IPS-NIHi7 (cell line): ENCODE results near the gene TXNL1.
"Not testable (repeated sequence)": the region's sequence is repeated elsewhere in the genome, so short reads cannot be mapped to it uniquely, and the experiment has no call there.

Source experiments
- DNase-seq: peaks from one replicate; pipeline ENCODE4 v3.0.0; 2012; ENCODE audit warnings: mixed read lengths; ENCODE audit errors: extremely low spot score

Gene TXNL1

DNA sequence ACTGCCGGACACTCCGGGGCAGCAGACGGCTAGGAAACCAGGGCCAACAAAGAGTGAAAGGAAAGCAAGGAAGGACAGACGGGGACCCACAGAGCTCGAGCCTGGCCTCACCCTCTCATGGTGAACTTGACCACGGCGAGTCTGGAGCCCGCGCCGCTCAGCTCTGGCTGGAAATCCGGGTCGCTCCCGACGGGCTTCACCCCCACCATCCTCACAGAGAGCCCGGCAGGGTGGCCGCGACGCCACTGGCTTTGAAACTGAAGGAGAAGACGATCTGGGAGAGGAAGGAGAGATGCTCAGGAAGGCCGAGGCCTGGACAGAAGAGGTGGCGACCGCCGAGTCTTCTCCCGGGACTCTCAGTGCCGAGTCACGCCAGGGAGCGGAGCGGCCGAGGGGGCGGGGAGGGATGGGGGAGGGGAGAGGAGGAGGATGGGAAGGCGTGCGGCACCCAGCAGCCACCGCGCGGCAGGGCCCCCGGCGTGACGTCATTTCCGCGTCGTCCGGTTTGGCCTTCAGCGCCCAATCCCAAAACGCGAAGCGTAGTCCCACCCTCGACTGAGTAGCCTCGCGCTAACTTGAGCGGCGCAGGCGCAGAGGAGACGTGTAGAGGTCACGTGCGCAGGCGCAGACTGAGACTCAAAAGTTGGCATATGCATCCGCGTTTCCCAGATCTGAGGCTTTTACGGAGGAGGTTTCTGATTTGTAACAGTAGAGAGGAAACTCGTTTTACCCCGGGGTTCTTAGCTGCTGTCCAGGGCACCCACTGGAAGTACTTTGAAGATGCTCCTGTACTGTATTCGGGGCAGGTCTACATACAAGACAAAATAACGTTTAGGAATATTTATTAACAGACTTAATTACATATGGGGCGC lies at the start of gene TXNL1:
Gene TXNL1, minus strand, starts transcription at position 361 of the 872 bp plus-strand sequence. Its CDS starts 152 bp downstream, at position 209.
- DNase-seq, result peak; percentile 98

- no peak for DNase-seq
Measured at GRCh38 chr18:56684277-56684676, 45.9 kb upstream of the TXNL1 start.

DNA sequence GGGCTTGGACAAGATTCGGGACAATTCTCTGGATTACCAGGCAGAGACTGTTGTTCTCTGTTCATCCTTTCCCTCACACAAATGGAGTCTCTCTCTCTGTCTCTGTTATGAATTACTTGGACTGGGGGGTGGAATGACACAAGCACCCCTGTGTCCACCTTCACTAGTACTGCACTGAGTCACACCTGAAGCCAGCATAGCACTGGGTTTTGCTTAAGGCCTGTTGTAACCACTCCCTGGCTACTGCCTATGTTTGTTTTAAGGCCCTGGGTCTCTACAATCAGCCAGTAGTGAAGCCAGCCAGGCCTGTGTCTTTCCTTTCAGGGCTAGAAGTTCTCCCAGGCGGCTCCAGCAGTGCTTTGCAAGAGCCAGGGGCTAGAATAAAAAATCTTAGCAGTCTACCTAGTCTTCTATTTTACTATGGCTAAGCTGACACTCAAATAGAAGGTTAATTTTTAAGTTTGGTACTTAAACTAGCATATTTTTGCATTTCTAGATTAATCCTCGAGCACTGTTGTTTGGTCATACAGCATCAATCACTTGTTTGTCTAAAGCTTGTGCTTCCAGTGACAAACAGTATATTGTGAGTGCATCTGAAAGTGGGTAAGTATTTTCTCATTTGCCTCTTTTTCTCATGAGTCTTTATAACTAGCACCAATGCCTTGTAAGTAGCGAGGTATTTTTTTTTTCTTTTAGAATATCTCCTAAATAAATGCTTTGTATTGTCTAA lies 40.6 kb upstream of the TXNL1 start:
- DNase-seq, result no peak

DNA sequence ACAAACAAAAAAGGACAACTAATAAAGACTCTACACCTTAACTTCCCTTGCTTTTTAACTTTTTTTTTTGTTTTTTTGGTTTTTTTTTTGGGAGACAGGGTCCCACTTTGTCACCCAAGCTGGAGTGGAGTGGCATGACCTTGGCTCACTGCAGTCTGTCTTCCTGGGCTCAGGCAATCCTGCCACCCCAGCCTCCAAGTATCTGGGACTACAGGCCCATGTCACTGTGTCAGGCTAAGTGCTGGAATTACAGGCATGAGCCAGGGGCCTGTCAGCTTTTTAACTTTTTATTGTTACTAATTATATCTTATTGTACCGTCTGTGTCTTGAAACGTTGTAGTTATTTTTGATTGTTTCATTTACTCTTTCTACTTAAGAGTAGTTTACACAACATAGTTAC lies 38.2 kb upstream of the TXNL1 start:
- DNase-seq, result no peak

DNA sequence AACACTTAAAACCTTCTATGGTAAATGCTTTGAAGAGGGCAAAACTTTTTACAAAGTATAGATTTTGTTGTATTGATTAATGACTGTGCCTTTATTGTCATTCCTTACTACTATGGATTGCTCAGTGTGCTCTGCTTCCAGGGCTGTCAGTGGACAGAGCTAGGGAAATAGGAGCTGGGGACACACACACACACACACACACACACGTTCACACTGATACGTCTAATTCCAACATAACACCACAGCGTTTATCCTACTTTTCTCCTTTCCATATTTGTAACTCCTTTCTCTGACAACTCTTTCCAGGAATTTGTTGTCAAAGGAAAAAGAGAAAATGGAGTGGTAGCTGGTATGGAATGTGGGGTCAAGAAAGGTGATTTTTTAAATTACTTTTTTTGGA lies 34.6 kb upstream of the TXNL1 start:
- DNase-seq, result no peak

DNA sequence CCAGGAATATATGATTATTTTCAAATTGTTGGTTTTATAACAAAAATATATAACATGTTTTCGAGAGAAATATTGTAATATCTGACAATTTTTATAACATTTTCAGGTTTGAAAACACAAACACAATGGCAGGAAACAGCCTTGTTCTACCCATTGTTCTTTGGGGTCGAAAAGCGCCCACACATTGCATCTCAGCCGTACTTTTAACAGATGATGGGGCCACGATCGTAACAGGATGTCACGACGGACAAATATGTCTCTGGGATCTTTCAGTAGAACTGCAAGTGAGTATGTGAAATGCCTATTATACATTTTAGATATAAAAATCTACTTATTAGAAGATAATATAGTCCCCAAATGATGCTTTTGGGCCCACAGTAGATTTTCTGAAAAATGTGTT lies 34.0 kb upstream of the TXNL1 start:
- no peak for DNase-seq

- no peak for DNase-seq
Measured at GRCh38 chr18:56662902-56663301, 24.5 kb upstream of the TXNL1 start.

DNA sequence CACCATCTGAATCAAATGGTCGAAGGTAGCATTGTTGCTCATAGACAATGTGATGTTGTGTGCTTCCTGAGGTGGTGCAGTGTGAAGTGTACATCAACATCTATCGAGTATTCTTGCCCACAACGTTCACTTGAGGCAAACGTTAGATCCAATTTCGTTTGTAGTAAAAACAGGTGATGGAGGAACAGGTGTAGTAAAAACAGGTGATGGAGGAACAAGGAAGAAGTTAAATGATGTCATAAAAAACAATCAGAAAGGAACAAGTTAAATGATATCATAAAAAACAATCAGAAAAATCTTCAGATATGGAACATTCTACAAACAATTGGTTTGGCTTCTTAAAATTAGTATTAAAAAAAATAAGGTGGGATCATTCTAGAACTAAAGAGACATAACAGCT lies 24.1 kb upstream of the TXNL1 start:
- no peak for DNase-seq

- no peak for DNase-seq
Measured at GRCh38 chr18:56662063-56662408, 23.6 kb upstream of the TXNL1 start.

GRCh38 chr18:56661360-56662062 lies 23.1 kb upstream of the TXNL1 start:
- DNase-seq, result no peak

- DNase-seq, result no peak
Measured at GRCh38 chr18:56660655-56661054, 22.3 kb upstream of the TXNL1 start.

DNA sequence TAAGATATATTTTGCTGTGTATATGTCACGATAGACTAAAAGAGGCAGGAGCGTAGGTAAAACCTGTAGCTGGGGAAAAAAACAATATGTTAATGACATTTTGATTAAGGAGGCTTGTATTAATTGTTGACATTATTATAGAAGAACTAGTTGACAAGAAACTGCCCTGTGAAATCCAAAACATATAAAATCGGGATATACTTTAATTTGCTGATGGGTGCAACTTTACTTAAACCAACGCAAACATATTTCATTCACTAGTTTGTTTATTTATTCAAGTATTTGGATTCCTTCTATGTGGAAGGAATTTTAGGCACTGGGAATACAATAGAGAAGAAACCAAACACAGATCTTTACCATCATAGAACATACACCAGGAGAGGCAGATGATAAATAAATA lies 20.7 kb upstream of the TXNL1 start:
- DNase-seq, result no peak

DNA sequence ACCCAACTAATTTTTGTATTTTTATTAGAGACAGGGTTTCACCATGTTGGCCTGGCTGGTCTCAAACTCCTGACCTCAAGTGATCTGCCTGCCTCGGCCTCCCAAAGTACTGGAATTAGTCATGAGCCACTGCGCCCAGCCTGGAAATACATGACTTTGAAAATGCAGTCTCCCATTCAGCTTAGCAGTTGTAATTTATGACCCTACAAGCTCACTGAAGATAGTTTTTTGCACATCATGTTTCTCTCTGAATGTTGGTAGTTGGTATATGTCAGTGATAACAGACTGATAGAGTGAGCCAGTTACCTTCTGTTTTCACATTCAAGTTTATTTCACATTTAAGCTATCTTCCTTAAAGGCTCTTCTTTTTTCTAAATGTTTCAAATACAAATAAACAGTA lies 19.9 kb upstream of the TXNL1 start:
- DNase-seq, result no peak

- DNase-seq, result not testable (repeated sequence)
Measured at GRCh38 chr18:56654280-56654679, 15.9 kb upstream of the TXNL1 start.

DNA sequence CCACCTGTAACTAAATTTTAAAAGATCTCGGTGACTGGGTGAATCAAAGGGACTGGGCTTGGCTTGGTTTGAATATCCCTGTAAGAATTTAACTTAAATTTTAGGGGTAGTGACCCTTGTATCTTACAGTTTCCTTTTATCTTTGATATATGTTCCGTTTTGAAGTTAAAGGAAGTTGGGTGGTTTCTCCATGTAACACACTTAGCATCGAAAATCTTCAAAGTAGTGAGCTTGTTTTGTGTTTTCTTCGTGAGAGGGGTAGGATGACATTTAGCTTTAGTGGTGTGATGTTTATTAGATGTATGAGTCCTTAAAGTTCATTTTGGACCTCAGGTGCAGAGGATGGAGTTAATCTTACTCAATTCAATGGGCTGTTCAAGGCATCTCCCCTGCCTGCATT lies 14.4 kb upstream of the TXNL1 start:
- DNase-seq, result no peak

DNA sequence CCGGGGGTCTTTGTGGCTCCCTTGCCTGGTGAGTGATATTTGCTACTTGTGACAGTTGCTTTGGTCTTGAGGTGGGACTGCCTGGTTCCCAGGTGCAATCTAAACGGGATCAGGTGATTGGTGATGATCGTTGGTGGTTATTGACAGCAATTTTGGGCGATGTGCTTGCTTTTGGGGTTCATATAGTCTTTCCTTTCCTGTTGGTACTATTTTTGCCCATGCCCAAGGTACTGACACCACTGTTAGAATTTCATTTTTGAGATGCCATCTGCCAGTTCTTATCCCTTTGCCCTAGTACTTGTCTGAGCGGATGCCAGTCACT lies 13.3 kb upstream of the TXNL1 start:
- DNase-seq, result no peak

GRCh38 chr18:56650944-56651770 lies 12.8 kb upstream of the TXNL1 start, which contains the start of gene WDR7:
WDR7 (plus strand) TSS chr18:56651359; CDS start chr18:56672516, 21,157 bp downstream.
- DNase-seq, result peak; percentile 86

DNA sequence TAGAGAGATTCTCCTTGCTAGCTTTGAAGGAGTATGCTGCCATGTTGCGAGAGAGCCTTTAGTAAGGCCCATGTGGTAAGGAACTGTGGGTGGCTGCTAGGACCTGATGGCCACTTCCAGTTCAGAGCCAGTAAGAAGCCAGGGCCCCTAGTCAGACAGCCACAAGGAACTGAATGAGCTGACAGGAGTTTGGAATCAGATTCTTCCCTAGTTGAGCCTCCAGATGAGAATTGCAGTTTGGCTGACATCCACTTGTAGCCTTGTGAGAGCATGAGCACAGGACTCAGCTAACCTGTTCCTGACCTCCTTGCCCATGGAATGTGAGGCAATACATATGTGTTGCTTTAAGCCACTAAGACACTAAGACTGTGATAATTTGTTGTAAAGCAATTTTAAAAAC lies 11.6 kb upstream of the TXNL1 start:
- DNase-seq, result no peak

DNA sequence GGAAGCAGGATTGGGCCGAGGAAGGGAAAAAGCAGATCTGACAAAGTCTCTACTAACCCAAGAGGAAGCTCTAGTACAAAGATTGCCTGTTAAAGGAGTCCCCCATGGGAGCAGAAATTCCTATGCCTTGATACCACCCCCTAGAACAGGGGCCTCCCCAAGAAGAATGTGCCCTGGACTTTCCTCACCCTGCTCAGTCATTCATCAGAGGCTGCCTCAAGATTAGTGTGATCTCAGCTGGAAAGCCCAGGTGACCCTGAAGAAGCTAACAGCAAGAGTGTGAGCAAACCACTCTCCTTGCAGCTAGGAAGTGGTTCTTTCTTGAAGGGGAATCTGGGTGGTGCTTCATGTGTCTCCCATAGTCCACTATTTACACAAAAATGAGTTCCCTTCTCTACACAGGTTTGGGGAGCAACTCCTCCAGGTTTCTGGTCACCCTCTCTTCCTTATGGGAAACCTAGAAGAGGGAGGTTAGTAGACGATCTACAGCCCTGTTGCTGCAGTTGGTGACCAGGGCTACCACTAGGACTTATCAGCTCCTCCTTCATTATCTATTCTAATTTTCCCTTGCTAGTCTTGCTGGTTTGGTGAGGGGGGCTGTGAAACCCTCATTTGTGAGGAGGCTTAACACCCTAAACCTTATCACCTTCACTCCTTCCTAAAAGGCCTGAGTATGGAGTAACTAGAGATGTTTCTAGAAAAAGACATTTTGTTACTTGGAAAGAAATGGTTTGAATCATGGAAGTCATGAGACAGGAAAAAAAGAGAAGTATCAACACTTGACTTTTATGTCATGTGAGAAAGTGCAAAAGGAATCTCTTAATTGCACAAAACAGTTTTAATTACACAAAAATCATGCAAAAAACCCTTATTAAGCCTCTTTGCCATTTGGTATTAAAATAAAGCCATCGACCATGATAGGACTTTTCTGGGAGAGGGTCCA lies 9.8 kb upstream of the TXNL1 start:
- DNase-seq, result no peak

DNA sequence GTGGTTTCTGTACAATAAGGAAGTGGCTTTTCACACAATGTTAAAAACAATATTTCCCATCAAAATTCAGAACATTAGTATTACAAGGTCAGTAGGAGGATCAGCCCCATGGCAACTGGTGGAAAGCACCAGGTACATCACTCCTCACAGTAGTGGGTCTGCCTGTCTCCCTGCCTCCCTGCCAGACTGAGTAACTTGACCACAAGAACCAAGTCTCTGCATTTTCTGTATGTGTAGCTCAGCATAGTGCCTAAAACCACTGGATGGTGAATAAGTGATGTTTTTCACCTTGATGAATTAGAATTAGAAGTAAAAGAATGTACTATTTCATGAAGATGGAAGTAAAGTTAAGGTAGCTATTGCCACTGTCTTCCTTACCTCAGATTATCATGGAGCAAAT lies 8.7 kb upstream of the TXNL1 start:
- no peak for DNase-seq
